Progenitor cell of endocrine pancreas (in vitro differentiated cells): ENCODE results near the gene GRN. TPM values are rescaled to one million over a fixed set of nuclear protein-coding genes. Genes with fewer than 3 reads are reported as not detected.

Experiments
- DNase-seq: peaks from one replicate; pipeline ENCODE4 v3.0.0; 2021; ENCODE audit warnings: low spot score; ENCODE audit not compliant: unreplicated experiment
- H3K27ac Mint-ChIP-seq: 2 replicates; pipeline ENCODE4 v1.8.0; 2021; ENCODE audit warnings: mild to moderate bottlenecking, moderate library complexity, mixed read lengths
- H3K27me3 Mint-ChIP-seq: 2 replicates; pipeline ENCODE4 v1.8.0; 2021; ENCODE audit warnings: mixed read lengths
- H3K36me3 Mint-ChIP-seq: 2 replicates; pipeline ENCODE4 v1.8.0; 2022; ENCODE audit warnings: mixed read lengths; ENCODE audit not compliant: insufficient read depth
- H3K4me1 Mint-ChIP-seq: 2 replicates; pipeline ENCODE4 v1.8.0; 2021; ENCODE audit warnings: low read depth, mixed read lengths
- H3K4me3 Mint-ChIP-seq: 2 replicates; pipeline ENCODE4 v1.8.0; 2021; ENCODE audit warnings: low read depth, mild to moderate bottlenecking, moderate library complexity, mixed read lengths
- H3K9me3 Mint-ChIP-seq: 2 replicates; pipeline ENCODE4 v1.8.0; 2021; ENCODE audit warnings: low read depth, mixed read lengths
- CTCF ChIP-seq: fragments of 200-600 bp; sonication (generic); IDR thresholded peaks from one replicate; pipeline ENCODE4 v1.5.0; 2021; ENCODE audit warnings: antibody characterized with exemption, mild to moderate bottlenecking; ENCODE audit not compliant: unreplicated experiment
- total RNA-seq: library from RNA; stranded (reverse); gene quantifications from 2 replicates; pipeline ENCODE4 v1.2.1, GENCODE V29; 2021

GRN gene
- total RNA-seq, 1 donor from 2014 or later: 99.7 TPM

- no peak for TF ChIP-seq CTCF
- H3K4me1 Mint-ChIP-seq: peaks cover 3% of the 10 kb centered on the region
- no peak overlapping the region for H3K27ac Mint-ChIP-seq
- no peaks in the 10 kb centered on the region for H3K9me3 Mint-ChIP-seq
- DNase-seq: no peak
- no peak overlapping the region for H3K4me3 Mint-ChIP-seq
- peaks cover 38% of the 10 kb centered on the region for H3K27me3 Mint-ChIP-seq
- H3K36me3 Mint-ChIP-seq: no peaks in the 10 kb centered on the region
Observed at GRCh38 chr17:44380767-44381166, 35.7 kb downstream of the GRN start.

GRCh38 chr17:44381810-44382305 lies 36.8 kb downstream of the GRN start:
- peaks cover 41% of the 10 kb centered on the region for H3K27me3 Mint-ChIP-seq
- peaks cover 3% of the 10 kb centered on the region for H3K4me1 Mint-ChIP-seq
- DNase-seq: no peak
- no peak overlapping the region for H3K27ac Mint-ChIP-seq
- TF ChIP-seq CTCF: no peak
- H3K36me3 Mint-ChIP-seq: no peaks in the 10 kb centered on the region
- H3K9me3 Mint-ChIP-seq: no peaks in the 10 kb centered on the region
- H3K4me3 Mint-ChIP-seq: no peak overlapping the region

GRCh38 chr17:44382917-44383316 lies 37.8 kb downstream of the GRN start:
- Mint-ChIP-seq H3K27ac (no peak overlapping the region), H3K9me3 (no peaks in the 10 kb centered on the region), H3K4me3 (no peak overlapping the region), H3K36me3 (no peaks in the 10 kb centered on the region), H3K27me3 (peaks cover 43% of the 10 kb centered on the region), H3K4me1 (peaks cover 3% of the 10 kb centered on the region)
- no peak for DNase-seq
- TF ChIP-seq CTCF: no peak

GRCh38 chr17:44383363-44383762 lies 38.3 kb downstream of the GRN start:
- Mint-ChIP-seq H3K9me3 (no peaks in the 10 kb centered on the region), H3K4me1 (peaks cover 3% of the 10 kb centered on the region), H3K4me3 (no peak overlapping the region), H3K36me3 (no peaks in the 10 kb centered on the region), H3K27me3 (peaks cover 44% of the 10 kb centered on the region), H3K27ac (no peak overlapping the region)
- DNase-seq: no peak
- TF ChIP-seq CTCF: no peak

- no peak for TF ChIP-seq CTCF
- H3K36me3 Mint-ChIP-seq: no peaks in the 10 kb centered on the region
- H3K27me3 Mint-ChIP-seq: peaks cover 44% of the 10 kb centered on the region
- no peak for DNase-seq
- no peak overlapping the region for H3K4me3 Mint-ChIP-seq
- no peaks in the 10 kb centered on the region for H3K9me3 Mint-ChIP-seq
- H3K4me1 Mint-ChIP-seq: peaks cover 3% of the 10 kb centered on the region
- no peak overlapping the region for H3K27ac Mint-ChIP-seq
Observed at GRCh38 chr17:44383861-44384260, 38.8 kb downstream of the GRN start.
